Panc1 (cell line): Measurements from ENCODE around the gene TBC1D22A.

Experiments used
- POLR2AphosphoS5 ChIP-seq: IDR thresholded peaks from 2 replicates; pipeline ENCODE4 v1.6.1; 2012; ENCODE audit warnings: mild to moderate bottlenecking, low read depth, low read length, moderate library complexity
- TF ChIP-seq, protein P1 (sequence below): fragments of 450-650 bp; IDR thresholded peaks from 2 replicates; pipeline ENCODE4 v1.5.1; 2017; ENCODE audit warnings: mild to moderate bottlenecking

DNA sequence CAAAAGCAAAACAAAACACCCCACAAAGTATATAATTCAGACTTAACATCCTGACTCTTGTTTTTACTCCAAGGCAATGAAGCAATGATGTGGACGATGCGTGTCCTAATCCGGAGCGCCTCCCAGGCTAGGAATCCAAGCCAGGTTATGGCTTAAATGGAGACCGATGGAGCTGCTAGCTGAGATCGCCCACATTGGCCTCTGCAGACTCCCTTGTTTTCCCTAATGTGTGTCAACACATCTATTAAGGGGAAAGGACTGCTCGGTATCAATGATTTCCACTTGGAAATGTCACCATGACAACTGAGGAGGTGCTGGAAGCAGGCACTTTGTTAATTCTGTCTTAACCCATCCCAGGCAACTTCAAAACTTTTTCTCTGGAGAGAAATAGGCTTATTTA, 311.7 kb downstream of the TBC1D22A start:
- TF ChIP-seq, protein P1, sequence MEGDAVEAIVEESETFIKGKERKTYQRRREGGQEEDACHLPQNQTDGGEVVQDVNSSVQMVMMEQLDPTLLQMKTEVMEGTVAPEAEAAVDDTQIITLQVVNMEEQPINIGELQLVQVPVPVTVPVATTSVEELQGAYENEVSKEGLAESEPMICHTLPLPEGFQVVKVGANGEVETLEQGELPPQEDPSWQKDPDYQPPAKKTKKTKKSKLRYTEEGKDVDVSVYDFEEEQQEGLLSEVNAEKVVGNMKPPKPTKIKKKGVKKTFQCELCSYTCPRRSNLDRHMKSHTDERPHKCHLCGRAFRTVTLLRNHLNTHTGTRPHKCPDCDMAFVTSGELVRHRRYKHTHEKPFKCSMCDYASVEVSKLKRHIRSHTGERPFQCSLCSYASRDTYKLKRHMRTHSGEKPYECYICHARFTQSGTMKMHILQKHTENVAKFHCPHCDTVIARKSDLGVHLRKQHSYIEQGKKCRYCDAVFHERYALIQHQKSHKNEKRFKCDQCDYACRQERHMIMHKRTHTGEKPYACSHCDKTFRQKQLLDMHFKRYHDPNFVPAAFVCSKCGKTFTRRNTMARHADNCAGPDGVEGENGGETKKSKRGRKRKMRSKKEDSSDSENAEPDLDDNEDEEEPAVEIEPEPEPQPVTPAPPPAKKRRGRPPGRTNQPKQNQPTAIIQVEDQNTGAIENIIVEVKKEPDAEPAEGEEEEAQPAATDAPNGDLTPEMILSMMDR = no peak
- TF ChIP-seq POLR2AphosphoS5 = no peak
